HG03565 (cell line): ENCODE results near the gene SETX.

Experiments
- ATAC-seq: cut with Tn5 transposase; IDR thresholded peaks from one replicate; pipeline ENCODE4 v1.9.1; 2021; ENCODE audit warnings: mild to moderate bottlenecking, moderate library complexity; ENCODE audit not compliant: unreplicated experiment

SETX gene

GRCh38 chr9:132218208-132218607 is 136.6 kb downstream of the SETX start:
- no peak for ATAC-seq

- ATAC-seq, result no peak
Measured at GRCh38 chr9:132216861-132217619, 137.7 kb downstream of the SETX start.

- ATAC-seq, result no peak
Measured at GRCh38 chr9:132214027-132214622, 140.7 kb downstream of the SETX start.

- no peak for ATAC-seq
Measured at GRCh38 chr9:132211570-132211969, 143.2 kb downstream of the SETX start.
